GM12875 (cell line): Measurements from ENCODE around the gene CASTOR1.

ENCODE experiments used
- H3K4me3 ChIP-seq: one replicate; pipeline ENCODE4 v1.5.1; 2011; ENCODE audit warnings: low read depth, low read length, control low read depth
- CTCF ChIP-seq: IDR thresholded peaks from 2 replicates; pipeline ENCODE4 v1.5.1; 2011; ENCODE audit warnings: low read depth, mild to moderate bottlenecking, control low read depth, inconsistent platforms, low read length, moderate library complexity, borderline replicate concordance; ENCODE audit not compliant: insufficient read depth

CASTOR1 gene

GRCh38 chr22:30244641-30245040 is 44.7 kb downstream of the CASTOR1 start:
- no peak overlapping the region for H3K4me3 ChIP-seq
- TF ChIP-seq CTCF, result no peak

DNA sequence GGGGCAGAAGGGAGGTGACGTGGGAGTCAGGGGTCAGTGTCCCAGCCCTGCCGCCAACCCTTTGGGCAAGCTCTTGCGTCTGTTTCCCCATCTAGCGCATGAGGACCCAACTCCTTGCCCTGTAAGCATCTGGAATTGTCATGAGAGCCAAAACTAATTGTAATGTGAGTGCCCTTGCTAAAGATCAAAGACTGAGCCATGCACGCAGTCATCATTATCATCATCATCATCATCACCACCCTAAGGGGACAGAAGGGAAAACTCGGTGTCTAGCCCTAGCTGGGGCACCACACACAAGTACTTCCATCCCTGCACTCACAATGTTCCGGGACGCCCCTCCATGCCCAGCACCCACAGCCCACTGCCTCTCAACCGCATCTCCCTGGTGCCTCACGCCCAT is 45.2 kb downstream of the CASTOR1 start:
- H3K4me3 ChIP-seq, result no peak overlapping the region
- TF ChIP-seq CTCF, result no peak

- no peak for TF ChIP-seq CTCF
- H3K4me3 ChIP-seq, result no peak overlapping the region
These were observed 45.6 kb downstream of the CASTOR1 start for GRCh38 chr22:30243661-30244060.

- TF ChIP-seq CTCF, result no peak
- H3K4me3 ChIP-seq, result no peak overlapping the region
These were observed 47.5 kb downstream of the CASTOR1 start for GRCh38 chr22:30241576-30242371.

- TF ChIP-seq CTCF, result no peak
- no peak overlapping the region for H3K4me3 ChIP-seq
These were observed 48.5 kb downstream of the CASTOR1 start for GRCh38 chr22:30240541-30241417.

GRCh38 chr22:30239488-30240405 is 49.6 kb downstream of the CASTOR1 start:
- no peak overlapping the region for H3K4me3 ChIP-seq
- TF ChIP-seq CTCF, result no peak
